Activated naive CD4-positive, alpha-beta T cell treated with anti-CD3 and anti-CD28 coated beads, Interleukin-2, amount 50 U/mL, for 72 hours (primary cell): ENCODE results near the gene CDO1. TPM values are rescaled to one million over a fixed set of nuclear protein-coding genes. Genes with fewer than 3 reads are reported as not detected.

Source experiments
- ATAC-seq, 2 donors: fragments of 150-1000 bp; cut with Tn5 transposase; 2 replicates each; pipeline ENCODE4 v1.10.0; 2021; ENCODE audit warnings: mild to moderate bottlenecking in 2 of 2, moderate library complexity in 2 of 2
- DNase-seq, 2 donors: peaks; one replicate each; pipeline ENCODE4 v3.0.0; 2021 to 2022; ENCODE audit warnings: low spot score in 2 of 2
- H3K27ac Mint-ChIP-seq, 2 donors: one replicate each; pipeline ENCODE4 v1.8.0; 2022; ENCODE audit warnings: mild to moderate bottlenecking in 2 of 2, mixed read lengths in 2 of 2
- H3K36me3 Mint-ChIP-seq, 2 donors: one replicate each; pipeline ENCODE4 v1.8.0; 2022; ENCODE audit warnings: mixed read lengths in 2 of 2
- H3K9me3 Mint-ChIP-seq, 2 donors: one replicate each; pipeline ENCODE4 v1.8.0; 2022; ENCODE audit warnings: mixed read lengths in 2 of 2
- total RNA-seq, 2 donors: library from RNA; stranded (reverse); gene quantifications; one replicate each; pipeline ENCODE4 v1.2.3, GENCODE V29; 2022

Gene CDO1
- total RNA-seq: 1 to 10 TPM in 1 of 2 donors, not detected in 1; 1.9 TPM

GRCh38 chr5:115816226-115817081 lies at the start of gene CDO1:
TSS of gene CDO1 (minus strand) at chr5:115816659. CDS start at chr5:115816397, 262 bp downstream.
- DNase-seq: peak in 1 of 2 donors; percentile 48
- H3K9me3 Mint-ChIP-seq: no peaks in the 10 kb centered on the region
- H3K27ac Mint-ChIP-seq: no peak within 1 kb of the TSS
- peak; percentile 28 to 68 for ATAC-seq
- H3K36me3 Mint-ChIP-seq: peaks cover 0 to 9% of the 10 kb centered on the region in 2 donors

- ATAC-seq (no peak), DNase-seq (no peak)
- Mint-ChIP-seq H3K9me3 (no peaks in the 10 kb centered on the region), H3K36me3 (peaks cover 5% of the 10 kb centered on the region in 2 donors), H3K27ac (no peak overlapping the region)
These were observed 42.9 kb upstream of the CDO1 start for GRCh38 chr5:115859378-115859777.

GRCh38 chr5:115858396-115858795 lies 41.9 kb upstream of the CDO1 start:
- no peaks in the 10 kb centered on the region for H3K9me3 Mint-ChIP-seq
- no peak for DNase-seq

GRCh38 chr5:115857626-115858349 lies 41.3 kb upstream of the CDO1 start:
- ATAC-seq (no peak), DNase-seq (no peak)
- H3K36me3 Mint-ChIP-seq: peaks cover 13 to 17% of the 10 kb centered on the region in 2 donors
- no peaks in the 10 kb centered on the region for H3K9me3 Mint-ChIP-seq
- no peak overlapping the region for H3K27ac Mint-ChIP-seq

More at GRCh38 chr5:115858396-115858795, 41.9 kb upstream of the CDO1 start:
- ATAC-seq: no peak
- no peak overlapping the region for H3K27ac Mint-ChIP-seq
- peaks cover 12% of the 10 kb centered on the region in 2 donors for H3K36me3 Mint-ChIP-seq

- H3K27ac Mint-ChIP-seq: no peak overlapping the region
- H3K36me3 Mint-ChIP-seq: peaks cover 13 to 17% of the 10 kb centered on the region in 2 donors
- no peaks in the 10 kb centered on the region for H3K9me3 Mint-ChIP-seq
- DNase-seq: no peak
- ATAC-seq: no peak
These were observed 40.6 kb upstream of the CDO1 start for GRCh38 chr5:115857057-115857479.

GRCh38 chr5:115855959-115856358 lies 39.5 kb upstream of the CDO1 start:
- Mint-ChIP-seq H3K9me3 (no peaks in the 10 kb centered on the region), H3K27ac (no peak overlapping the region), H3K36me3 (peaks cover 10 to 13% of the 10 kb centered on the region in 2 donors)
- no peak for ATAC-seq
- DNase-seq: no peak

- Mint-ChIP-seq H3K9me3 (no peaks in the 10 kb centered on the region), H3K36me3 (peaks cover 7 to 11% of the 10 kb centered on the region in 2 donors), H3K27ac (no peak overlapping the region)
- no peak for ATAC-seq
- DNase-seq: no peak
These were observed 37.7 kb upstream of the CDO1 start for GRCh38 chr5:115854139-115854538.

GRCh38 chr5:115850744-115851416 lies 34.4 kb upstream of the CDO1 start:
- no peaks in the 10 kb centered on the region for H3K9me3 Mint-ChIP-seq
- H3K27ac Mint-ChIP-seq: no peak overlapping the region
- ATAC-seq: no peak
- no peak for DNase-seq
- H3K36me3 Mint-ChIP-seq: peaks cover 7 to 11% of the 10 kb centered on the region in 2 donors

GRCh38 chr5:115849258-115849798 lies 32.9 kb upstream of the CDO1 start:
- no peak overlapping the region for H3K27ac Mint-ChIP-seq
- peaks cover 7 to 11% of the 10 kb centered on the region in 2 donors for H3K36me3 Mint-ChIP-seq
- DNase-seq: no peak
- ATAC-seq: no peak
- no peaks in the 10 kb centered on the region for H3K9me3 Mint-ChIP-seq

- peaks cover 4 to 8% of the 10 kb centered on the region in 2 donors for H3K36me3 Mint-ChIP-seq
These were observed 30.8 kb upstream of the CDO1 start for GRCh38 chr5:115847290-115847689.

GRCh38 chr5:115844321-115844817 lies 27.9 kb upstream of the CDO1 start:
- H3K27ac Mint-ChIP-seq: no peak overlapping the region
- ATAC-seq: no peak
- no peaks in the 10 kb centered on the region for H3K9me3 Mint-ChIP-seq
- no peak for DNase-seq
- peaks cover 9 to 13% of the 10 kb centered on the region in 2 donors for H3K36me3 Mint-ChIP-seq

More at GRCh38 chr5:115847290-115847689, 30.8 kb upstream of the CDO1 start:
- Mint-ChIP-seq H3K9me3 (no peaks in the 10 kb centered on the region), H3K27ac (no peak overlapping the region)
- no peak for DNase-seq
- ATAC-seq: no peak

- Mint-ChIP-seq H3K36me3 (peaks cover 9 to 13% of the 10 kb centered on the region in 2 donors), H3K27ac (no peak overlapping the region), H3K9me3 (no peaks in the 10 kb centered on the region)
- ATAC-seq (no peak), DNase-seq (no peak)
These were observed 27.1 kb upstream of the CDO1 start for GRCh38 chr5:115843444-115844130.

- peaks cover 9 to 13% of the 10 kb centered on the region in 2 donors for H3K36me3 Mint-ChIP-seq
- H3K27ac Mint-ChIP-seq: peak overlapping the region; percentile 91 to 98
- no peak for DNase-seq
- no peaks in the 10 kb centered on the region for H3K9me3 Mint-ChIP-seq
- ATAC-seq: no peak
These were observed 26.5 kb upstream of the CDO1 start for GRCh38 chr5:115842952-115843351.

- Mint-ChIP-seq H3K36me3 (peaks cover 9 to 13% of the 10 kb centered on the region in 2 donors), H3K27ac (peak overlapping the region; percentile 91 to 98), H3K9me3 (no peaks in the 10 kb centered on the region)
- ATAC-seq: peak; percentile 8 to 22
- DNase-seq: no peak
These were observed 25.9 kb upstream of the CDO1 start for GRCh38 chr5:115842089-115842935.
